IPS-NIHi7 (cell line): Measurements from ENCODE around the gene COL23A1.
A peak's percentile ranks its signal among the peaks of the same experiment; 100 is the strongest.
"Not testable (repeated sequence)": the region's sequence is repeated elsewhere in the genome, so short reads cannot be mapped to it uniquely, and the experiment has no call there.

Experiments
- DNase-seq: peaks from one replicate; pipeline ENCODE4 v3.0.0; 2012; ENCODE audit warnings: mixed read lengths; ENCODE audit errors: extremely low spot score

COL23A1 gene

GRCh38 chr5:178261666-178262600 lies 328.3 kb downstream of the COL23A1 start:
- no peak for DNase-seq

GRCh38 chr5:178259623-178260536 lies 330.3 kb downstream of the COL23A1 start:
- DNase-seq, result no peak

- no peak for DNase-seq
Measured at GRCh38 chr5:178257650-178258049, 332.5 kb downstream of the COL23A1 start.

DNA sequence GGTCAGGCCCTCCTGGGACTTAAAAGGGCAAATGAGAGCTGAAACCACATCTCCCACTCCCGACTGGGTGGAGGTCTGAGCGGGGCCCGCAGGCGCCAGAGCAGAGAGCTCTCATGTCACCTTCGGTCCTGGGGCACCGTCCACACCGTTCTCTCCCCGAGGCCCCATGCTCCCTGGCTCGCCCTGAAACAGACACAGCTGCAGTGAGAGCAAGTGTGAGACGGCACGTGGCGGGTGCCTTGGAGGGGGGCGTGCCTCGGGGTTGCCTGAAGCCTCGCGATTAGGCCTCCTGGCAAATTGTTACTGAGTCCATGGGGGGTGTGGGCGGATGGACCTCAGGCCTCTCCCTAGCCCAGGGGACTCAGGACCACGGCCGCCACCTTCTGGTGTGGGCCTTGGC lies 333.4 kb downstream of the COL23A1 start:
- DNase-seq, result no peak

GRCh38 chr5:178253632-178254031 lies 336.6 kb downstream of the COL23A1 start:
- DNase-seq, result not testable (repeated sequence)

- DNase-seq, result no peak
Measured at GRCh38 chr5:178252258-178252657, 337.9 kb downstream of the COL23A1 start.

- no peak for DNase-seq
Measured at GRCh38 chr5:178250263-178250662, 339.9 kb downstream of the COL23A1 start.

GRCh38 chr5:178249191-178249989 lies 340.8 kb downstream of the COL23A1 start:
- no peak for DNase-seq

- no peak for DNase-seq
Measured at GRCh38 chr5:178248750-178249149, 341.4 kb downstream of the COL23A1 start.

GRCh38 chr5:178247481-178248456 lies 342.4 kb downstream of the COL23A1 start:
- no peak for DNase-seq

DNA sequence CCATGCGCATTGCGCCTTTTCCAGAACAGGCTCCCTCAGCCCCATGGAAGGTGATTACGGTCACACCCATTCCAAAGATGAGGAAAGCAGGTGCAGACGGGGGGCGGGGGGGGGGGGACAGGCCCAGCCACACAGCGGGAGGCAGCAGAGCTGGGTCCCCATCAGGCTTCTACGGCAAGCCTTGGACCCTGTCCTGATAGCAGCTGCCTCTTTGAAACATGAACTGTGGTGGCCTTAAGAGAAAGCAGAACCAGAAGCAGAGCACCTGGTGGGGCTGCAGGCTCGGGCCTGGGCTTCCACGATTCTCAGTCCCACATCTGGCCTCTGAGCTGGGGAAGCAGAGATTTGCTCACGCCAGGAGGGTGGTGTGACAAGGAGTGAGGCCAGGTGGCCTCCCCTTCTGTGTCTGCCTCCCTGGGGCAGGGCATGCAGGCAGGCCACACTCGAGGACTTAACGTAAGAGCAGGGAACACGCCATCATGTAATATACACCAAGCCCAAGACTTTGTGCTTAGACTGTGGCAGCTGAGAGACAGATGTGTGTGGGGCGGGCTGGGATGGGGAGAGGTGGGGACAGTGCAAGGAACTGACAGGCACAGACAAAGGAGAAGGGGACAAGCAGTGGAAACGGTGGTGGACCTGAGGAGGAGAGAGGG lies 343.4 kb downstream of the COL23A1 start:
- DNase-seq, result no peak

- DNase-seq, result no peak
Measured at GRCh38 chr5:178245389-178245788, 344.8 kb downstream of the COL23A1 start.

DNA sequence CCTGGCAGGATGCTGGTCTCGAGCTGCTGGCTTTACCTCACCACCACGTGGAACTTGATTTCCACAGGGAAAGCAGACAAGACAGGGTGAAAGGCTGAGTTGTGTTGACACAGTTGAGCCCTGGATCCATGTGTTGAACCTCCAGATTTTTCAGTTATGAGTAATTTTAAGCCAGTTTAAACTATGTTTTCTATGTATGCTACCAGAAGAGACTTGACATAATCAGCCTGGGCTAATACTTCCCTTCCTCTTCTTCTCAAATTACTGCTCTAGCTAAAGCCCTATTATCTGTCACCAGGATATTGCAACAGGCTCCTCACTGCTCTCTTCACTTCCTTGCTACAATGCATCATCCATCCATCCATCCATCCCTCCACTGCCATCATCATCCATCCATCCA lies 345.6 kb downstream of the COL23A1 start:
- no peak for DNase-seq

DNA sequence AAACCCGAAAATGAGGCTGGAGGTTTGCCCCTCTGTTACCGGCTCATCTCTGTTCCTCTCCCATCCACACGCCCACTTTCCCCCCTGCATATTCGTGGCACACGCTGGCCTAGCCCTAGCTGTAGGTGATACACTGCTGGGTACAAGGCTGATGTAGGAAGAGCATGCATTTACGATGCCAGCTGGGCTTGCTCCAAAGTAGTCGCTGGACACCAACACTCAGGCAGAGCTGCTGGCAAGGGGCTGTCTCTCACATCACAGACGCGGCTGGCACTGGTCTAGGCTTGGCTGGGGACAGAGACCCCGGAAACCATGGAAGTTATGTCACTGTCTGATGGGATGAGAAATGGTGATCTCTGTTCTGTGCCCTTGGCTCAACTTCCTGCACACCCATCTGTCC lies 347.8 kb downstream of the COL23A1 start:
- DNase-seq, result no peak

DNA sequence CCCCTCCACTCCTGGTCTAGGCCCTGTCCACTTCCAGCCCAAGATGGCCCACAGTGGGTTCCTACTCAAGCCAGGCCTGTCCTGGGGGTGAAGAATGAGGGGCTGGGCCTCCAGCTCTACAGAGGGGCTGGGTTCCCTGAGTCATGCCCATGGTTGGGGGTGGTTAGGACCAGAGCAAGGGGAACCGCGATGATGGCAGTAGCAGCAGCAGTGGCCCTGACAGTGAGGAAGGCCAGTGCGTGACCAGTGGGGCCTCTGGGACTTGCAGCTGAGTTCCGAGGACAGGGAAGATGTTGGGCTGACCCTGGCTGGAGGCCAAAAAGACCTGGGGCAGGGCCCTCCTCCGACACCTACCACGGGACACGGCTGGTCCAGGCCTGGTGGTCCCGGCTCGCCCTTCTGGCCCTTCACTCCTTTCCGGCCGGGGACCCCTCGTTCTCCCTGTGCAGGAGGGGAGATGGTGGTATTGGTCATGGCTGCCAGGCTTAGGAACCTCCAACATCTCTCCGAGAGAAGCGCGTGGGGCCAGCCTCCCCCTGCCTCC lies 348.4 kb downstream of the COL23A1 start:
- no peak for DNase-seq

DNA sequence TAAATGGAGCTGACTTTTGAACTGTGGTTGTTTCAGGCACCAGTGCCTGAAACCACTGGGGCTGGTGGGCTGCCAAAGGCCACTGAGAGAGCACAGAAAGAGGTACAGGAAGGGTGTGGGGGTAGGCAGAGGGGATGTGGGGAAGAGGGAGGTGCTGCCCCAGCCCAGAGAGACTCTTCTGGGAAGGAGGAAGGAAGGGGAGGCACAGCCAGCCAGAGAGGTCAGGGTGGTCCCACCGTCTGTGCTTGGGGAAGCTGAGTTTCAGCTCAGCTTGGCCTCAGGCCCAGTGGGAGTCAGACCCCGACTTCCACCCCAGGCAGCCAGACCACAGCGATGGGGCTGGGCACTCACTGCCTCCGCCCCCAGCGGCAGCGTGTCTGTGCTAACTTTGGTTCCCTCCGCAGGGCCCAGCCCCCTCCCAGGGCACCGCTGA lies 348.9 kb downstream of the COL23A1 start:
- DNase-seq, result no peak

DNA sequence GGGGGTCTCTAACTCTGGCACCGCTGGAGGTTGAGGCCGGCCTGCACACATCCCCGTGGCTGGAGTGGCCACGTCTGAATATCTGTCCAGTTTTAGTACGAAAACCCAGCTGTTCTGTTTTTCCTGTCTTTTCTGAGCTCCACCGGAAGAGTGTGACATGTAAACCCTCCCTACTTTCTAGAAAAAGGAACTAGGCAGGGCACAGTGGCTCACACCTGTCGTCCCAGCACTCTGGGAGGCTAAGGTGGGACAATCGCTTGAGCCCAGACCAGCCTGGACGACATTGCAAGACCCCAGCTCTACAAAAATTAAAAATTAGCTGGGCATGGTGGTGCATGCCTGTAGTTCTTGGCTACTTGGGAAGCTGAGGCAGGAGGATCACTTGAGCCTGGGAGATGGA lies 349.4 kb downstream of the COL23A1 start:
- DNase-seq, result no peak

DNA sequence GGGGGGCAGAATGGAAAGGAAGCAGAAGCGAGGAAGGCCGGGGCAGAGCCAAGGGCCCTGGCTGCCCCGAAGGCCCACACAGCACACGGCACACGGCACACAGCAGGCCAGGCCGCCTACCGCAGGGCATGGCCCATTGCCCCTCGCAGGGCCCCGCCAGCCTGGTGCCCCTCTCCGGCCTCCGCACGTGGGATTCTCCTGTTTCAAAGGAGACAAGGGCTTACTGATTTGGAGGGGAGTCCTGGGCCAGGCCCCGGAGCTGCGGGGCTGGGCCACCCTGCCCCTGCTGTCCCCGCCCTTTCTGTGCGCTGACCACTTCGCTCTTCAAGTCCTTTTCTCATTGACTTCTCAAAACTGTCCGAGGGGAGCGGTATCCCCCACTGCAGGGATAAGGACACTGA lies 349.9 kb downstream of the COL23A1 start:
- no peak for DNase-seq

GRCh38 chr5:178239626-178240301 lies 350.4 kb downstream of the COL23A1 start:
- DNase-seq, result peak; percentile 11
